GM19193 (cell line): ENCODE results near the gene C1orf21.

Experiments
- POLR2A ChIP-seq: IDR thresholded peaks from 4 replicates; pipeline ENCODE4 v1.6.1; 2011; ENCODE audit not compliant: insufficient read depth, insufficient read length; ENCODE audit errors: extremely low read depth

Gene C1orf21

DNA sequence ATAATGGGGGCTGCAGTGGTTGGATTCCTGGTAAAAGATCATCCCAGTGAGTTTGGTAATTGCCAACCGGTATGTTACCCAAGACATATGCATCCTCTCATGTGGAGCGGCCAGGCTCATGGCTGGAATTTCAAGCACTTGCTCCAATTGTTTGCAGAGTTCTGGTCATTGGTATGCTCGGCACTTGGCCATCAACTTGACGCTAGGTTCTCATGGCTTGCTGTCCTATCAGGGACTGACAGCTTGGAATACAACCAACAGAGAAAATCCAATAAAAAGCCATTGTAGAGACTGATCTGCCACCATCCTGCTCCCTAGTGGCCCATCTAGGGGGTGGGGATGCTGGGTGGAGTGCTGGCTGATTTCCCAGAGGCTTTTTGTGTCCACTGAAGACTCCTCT is 247.0 kb downstream of the C1orf21 start:
- TF ChIP-seq POLR2A = no peak

DNA sequence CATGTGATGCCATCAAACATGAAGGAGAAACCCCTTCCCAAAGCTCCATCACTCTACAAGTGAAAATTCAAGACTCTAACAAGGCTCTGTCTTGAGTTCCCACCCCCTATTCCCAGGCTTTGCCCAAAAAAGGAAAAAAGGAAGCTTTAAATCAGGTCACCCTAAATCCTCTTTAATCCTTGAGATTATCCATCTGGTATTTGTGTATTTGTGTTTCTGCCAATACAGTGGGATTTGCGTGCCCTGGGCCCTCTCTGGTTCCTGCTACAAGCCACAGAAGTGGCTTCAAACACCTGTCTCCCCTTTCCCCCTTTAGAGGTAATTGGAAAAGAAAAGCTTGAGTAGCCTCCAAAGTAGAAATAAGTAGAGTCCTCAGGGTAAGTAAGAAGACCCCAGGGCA is 247.5 kb downstream of the C1orf21 start:
- TF ChIP-seq POLR2A = no peak

DNA sequence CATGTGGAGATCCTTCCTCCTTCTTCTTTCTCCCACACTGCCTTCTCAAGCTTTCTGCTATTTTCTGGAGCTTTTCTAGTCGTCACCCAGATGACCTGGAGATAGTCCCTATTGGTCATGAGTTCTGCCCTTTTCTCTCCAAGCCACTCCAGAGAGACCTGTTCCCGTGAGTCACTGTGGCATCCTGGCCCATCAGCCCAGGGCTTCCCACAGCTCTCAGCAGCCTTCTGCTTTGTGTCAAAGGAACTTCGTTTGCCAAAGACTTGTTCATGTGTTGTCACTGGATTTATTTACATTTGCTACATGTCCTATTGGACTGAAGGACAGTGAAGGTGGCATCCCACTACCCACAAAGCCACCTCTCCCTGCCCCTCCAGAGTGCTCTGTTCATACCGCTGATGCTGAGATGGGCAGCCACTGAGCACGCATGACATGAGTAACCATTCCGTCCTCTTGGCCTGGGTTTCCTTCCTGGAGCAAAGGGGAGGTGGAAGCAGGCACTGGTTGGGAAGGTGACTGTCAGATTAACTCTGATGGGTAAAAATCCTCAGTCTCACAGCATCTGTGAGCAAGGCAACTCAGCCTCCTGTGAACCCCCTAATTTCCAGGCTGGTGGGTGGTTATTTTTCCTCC is 248.6 kb downstream of the C1orf21 start:
- no peak for TF ChIP-seq POLR2A

DNA sequence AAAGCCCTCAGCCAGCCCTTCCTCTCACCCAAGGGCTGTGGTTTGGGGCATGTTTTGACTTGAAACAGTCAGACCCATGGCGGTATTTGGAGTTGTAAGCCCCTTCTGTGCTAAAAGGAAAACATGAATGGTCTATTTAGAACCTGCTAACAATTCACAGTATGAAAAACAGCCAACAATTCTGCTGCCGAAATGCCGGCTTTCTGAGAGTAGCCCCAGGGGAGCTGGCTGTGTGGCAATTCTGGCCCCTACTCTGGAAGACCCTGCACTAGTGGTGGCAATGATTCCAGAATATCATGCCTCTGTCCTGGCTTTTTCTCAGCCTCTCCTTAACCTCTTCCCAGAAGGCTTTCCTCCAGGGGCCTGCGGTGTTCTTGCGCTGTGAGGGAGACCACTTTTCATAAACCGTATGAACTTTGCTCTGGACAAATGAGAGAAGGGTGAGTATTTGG is 249.2 kb downstream of the C1orf21 start:
- no peak for TF ChIP-seq POLR2A

DNA sequence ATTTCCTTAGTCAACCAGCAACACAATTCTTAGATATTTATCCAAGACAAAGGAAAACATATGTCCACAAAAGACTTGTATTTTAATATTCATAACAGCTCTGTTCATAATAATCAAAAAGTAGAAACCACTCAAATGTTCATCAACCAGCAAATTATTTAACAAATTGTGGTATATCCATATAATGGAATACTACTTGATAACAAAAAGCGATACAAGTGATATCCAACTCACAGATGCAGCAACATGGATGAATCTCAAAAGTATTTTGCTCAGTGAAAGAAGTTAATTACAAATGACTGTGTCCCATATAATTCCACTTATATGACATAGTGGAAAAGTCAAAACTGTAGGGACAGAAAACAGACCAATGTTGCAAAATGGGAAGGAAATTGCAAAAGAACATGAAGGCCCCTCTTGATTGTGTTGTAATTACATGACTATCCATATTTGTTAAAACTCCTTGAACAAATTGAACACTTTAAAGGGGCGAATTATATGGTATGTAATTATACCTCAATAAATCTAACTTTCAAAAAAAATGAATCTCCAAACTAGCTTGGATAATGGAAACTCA is 250.9 kb downstream of the C1orf21 start:
- no peak for TF ChIP-seq POLR2A

DNA sequence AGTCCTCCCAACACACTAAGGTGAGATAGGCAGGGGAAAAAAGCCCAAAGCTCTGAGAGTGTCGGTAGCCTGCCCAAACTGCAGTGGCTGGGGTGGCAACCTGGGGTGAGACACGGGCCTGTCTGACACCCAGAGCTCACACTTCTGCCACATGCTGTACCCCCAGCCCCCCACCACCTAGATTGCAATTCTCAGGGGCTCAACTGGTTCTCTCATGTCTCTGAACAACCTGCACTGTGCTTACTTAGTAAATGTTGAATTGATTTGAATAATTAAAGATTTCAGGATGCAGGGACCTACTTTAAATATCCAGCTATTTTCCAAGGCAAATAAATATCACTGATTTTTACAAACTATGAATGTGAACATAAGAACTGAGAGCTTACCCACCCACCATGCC is 252.4 kb downstream of the C1orf21 start:
- no peak for TF ChIP-seq POLR2A

DNA sequence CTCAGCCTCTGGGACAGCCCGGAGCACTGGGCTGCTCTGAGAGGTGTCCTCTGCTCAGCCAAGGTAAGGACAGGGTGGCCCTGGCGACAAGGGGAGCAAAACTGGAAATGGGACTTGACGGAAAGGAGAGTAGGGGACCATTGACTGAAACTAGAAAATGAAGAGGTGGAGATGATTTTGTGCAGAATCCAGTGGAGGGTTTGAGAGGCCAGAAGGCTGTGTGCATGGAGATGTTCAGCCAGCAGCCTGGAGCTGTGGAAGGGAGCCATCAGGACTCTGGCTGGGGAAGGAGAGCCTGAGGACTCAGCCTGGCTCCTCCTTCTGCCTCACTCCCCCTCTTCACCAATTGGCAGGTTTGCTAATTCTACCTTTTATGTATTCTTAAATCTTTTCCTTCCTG is 253.7 kb downstream of the C1orf21 start:
- TF ChIP-seq POLR2A = no peak

DNA sequence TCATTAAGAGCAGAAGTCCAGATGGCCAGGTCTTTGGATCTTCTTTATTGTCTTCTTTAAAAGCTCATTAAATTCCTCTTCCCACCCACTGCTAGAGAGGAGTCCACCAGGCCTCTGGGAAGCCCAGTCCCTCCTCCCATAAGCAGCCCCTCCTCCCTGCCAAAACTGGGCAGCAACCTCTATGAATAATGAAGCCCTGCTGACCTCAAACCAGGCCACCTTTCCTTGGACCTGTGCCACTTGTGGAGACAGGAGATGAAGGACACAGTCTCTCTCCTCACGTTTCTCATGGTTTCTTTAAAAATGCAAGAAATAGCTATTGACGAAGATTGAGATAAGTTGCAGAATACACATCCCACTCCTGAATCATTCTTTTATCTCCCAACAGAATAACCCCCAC is 255.1 kb downstream of the C1orf21 start:
- TF ChIP-seq POLR2A = no peak

DNA sequence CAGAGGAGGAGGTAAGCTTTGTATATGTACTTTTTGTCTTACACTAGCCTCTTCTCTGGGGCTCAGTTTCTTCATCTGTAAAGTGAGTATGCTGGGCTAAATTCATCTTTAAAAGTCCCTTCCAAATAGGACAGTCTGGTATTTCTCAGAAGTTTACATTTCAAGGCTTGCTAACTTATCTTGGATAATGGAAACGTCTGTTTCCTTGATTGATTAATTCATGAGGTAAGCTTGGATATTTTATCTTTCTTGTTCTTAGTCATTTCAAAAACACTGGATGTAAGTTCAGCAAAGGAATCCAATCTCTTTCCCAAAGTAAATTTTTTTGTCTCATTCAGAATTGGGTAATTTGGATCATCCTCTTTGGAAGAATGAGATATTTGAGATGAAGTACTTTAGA is 256.8 kb downstream of the C1orf21 start:
- TF ChIP-seq POLR2A = no peak

DNA sequence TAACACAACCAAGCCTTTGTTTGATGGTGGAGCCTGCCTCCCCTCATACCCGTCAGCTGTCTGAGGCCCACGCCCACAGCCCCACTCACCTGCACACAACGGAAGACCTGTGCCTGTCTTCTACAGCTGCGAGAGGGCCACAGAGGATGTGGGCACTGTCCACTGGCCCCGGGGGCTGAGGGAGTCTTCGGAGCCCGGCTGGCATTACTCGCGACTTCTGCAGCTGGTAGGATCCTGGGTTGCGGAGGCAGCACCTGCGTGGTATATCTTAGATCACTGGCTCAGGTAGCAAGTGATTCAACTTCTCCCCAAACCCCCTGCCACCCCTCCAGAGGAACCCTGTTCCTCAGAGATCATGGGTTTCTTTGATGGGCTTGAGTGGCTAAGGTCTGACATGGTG is 257.9 kb downstream of the C1orf21 start:
- TF ChIP-seq POLR2A = no peak

DNA sequence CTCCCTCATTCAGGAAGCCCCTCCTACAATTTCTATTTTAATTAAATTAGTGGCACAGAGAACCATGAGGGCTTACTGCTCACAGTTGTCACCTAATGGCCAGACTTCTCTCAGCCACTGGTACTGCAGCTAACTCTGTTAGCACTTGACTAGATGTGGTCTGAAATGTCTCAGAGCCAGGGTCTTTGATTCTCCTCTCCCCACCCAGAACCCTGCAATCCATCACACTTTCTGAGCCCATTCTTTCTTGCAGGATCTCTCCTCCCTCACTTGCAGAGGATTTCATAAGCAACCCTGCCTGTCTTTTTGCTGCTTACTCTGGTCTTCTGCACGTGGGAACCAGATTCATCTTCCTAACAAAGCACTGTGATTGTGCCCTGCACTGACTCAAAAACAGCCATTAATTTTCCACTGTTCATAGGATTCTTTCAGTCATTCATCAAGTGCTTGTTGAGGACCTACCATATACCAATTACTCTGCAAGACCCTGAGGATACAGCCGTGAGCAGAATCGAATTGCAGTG is 259.4 kb downstream of the C1orf21 start:
- no peak for TF ChIP-seq POLR2A

DNA sequence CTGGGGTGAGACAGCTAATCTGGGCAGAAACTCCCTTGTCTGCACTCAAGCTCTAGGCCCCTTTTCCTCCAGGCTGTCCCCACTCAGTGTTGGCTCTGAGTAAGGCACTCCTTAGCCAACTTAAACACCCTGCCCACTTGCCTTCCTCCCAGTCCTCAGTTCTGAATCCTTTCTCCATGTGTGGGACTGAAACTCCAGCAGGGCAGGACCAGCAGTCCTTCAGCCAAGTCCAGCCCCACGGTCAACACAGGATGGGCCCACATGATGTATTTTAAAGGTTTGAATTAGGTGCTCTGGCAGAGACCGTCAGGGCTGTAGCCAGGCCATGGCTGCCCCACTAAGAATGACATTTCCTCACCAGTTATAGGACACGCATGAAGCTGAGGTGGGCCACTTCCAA is 260.0 kb downstream of the C1orf21 start:
- no peak for TF ChIP-seq POLR2A

DNA sequence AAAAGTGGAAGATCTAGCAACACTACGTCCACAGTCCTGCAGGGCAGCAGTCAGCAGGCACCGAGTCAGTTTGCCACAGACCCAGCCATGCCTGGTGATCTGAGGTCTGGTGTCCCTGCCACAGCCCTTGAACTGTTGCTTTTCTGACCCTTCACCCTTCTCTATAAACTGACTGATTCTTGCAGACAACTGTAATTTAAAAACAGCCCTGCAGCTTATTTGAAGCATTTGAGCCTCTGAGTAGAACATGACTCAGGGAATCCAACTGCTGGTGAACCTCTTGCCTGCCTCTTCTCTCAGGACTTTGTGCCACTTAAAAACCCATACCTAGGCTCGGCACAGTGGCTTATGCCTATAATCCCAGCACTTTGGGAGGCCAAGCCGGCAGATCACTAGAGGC is 260.6 kb downstream of the C1orf21 start:
- no peak for TF ChIP-seq POLR2A

DNA sequence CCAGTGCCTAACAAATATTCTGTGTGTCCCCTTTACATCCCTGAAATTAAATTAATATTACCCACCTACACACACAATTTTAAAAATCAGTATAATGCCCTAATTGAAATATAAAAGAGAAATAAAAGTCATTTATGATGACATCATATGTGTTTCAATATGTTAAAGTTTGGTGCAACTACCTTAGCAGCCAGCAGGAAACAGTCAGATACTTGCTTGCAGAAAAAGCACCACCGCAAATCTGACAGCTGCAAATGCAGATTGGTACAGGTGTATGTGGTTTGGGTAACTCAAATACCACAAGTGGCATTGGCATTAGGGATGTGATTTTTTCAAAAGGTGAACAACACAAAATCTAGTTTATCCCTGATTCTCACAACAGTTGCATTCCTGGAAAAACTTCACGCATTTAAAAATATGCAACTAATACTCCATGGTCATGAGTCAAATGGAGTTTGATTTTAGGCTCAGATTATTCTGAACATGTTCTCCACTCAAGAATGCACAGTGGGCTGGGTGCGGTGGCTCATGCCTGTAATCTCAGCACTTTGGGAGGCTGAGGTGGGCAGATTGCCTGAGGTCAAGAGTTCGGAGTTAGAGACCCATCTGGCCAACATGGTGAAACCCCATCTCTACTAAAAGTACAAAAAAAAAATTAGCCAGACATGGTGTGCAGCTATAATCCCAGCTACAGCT is 261.5 kb downstream of the C1orf21 start:
- TF ChIP-seq POLR2A = no peak

DNA sequence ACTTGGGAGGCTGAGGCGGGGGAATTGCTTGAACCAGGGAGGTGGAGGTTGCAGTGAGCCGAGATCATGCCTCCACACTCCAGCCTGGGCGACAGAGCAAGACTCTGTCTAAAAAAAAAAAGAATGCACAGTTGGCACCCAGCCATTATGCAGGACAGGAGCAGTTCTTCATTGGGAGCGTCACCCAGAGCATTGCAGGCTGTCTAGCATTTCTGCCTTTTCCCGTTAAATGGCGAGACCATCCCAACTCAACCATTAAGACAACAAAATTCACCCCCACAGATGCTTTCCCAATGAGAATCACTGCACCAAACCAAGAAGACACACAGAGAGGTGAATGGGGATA is 262.0 kb downstream of the C1orf21 start:
- TF ChIP-seq POLR2A = no peak

DNA sequence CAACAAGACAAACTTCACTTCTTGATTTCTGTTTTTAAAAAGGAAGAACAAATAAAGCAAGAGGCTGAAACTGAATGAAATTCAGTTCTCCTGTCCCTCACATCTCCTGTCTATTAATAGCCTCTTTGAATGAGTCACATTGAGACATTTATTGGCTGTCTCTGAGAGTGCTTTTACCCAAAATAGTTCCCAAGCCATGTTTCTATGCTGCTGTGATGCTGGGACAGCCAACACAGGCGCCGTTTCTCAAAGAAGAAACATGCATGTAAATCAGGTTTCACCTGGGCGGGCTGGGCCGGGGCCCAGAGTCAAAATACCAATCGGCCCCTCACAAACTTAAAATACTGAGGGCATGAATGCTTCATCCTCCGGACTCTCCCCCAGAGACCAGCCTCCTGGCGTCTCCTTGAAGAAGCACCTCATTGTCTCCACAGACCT is 262.6 kb downstream of the C1orf21 start:
- no peak for TF ChIP-seq POLR2A

DNA sequence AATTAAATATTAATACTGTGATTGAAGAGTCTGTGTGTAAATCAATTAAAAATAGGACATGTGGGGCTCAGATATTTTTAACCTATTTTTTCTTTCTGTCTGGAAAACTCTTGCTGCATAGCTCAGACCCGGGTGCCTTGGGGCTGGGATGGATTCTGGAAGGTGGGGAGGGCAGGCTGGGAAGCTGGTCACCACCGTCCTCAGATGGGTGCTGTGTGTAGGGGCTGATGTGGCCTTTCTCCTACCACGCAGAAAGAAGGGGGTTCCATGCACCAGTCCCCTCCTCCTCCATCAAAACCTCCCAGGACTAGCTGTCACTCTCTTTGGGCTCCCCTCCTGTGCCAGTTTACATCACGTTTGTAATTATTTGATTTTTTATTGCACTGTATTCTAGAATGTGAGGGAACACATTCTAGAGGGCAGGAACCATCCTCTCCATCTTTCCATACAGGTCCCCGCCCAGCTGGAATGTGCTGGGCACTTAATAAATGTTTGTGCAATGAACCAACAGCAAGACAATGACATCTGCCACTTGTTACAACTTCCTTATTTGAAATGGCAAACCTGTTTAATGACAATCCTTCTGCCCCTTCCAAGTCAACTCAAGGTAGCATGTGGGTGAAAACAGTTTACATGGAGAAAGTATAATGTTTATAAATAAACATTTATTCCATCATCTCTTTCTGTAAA is 263.5 kb downstream of the C1orf21 start:
- TF ChIP-seq POLR2A = no peak

DNA sequence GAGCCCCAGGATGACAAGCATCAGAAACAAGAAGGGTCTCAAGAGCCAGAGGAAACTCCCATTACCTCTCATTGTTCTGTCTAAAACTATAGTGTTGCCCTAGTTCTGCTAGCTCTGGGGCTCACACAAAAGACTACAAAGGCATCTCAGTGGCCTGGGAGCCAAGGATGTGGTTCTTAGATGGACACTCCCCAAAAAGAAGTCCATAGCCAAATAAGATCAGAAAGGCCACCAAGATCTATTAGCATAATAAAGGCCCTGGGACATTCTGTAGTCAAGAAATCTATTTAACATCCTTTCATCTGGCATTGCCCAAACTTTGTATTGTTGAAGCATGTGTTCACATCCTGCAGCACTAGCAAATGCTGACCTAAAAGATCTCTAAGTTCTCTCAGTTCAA is 268.4 kb downstream of the C1orf21 start:
- no peak for TF ChIP-seq POLR2A
